Nephron (organoid): ENCODE results near the gene HSBP1L1.
"Not testable (repeated sequence)": the region's sequence is repeated elsewhere in the genome, so short reads cannot be mapped to it uniquely, and the experiment has no call there.

Experiments
- H3K27ac Mint-ChIP-seq, 3 experiments: 2 replicates each; pipeline ENCODE4 v1.8.0; 2020; ENCODE audit warnings: mixed read lengths in 3 of 3, mild to moderate bottlenecking in 2 of 3, moderate library complexity in 1 of 3
- H3K27me3 Mint-ChIP-seq: 2 replicates; pipeline ENCODE4 v1.8.0; 2021; ENCODE audit warnings: low read depth, mild to moderate bottlenecking, moderate library complexity, mixed read lengths
- H3K36me3 Mint-ChIP-seq: 2 replicates; pipeline ENCODE4 v1.8.0; 2020; ENCODE audit warnings: low read depth, mixed read lengths
- H3K4me1 Mint-ChIP-seq: 2 replicates; pipeline ENCODE4 v1.8.0; 2020; ENCODE audit warnings: mixed read lengths
- H3K4me3 Mint-ChIP-seq, 3 experiments: 2 replicates each; pipeline ENCODE4 v1.8.0; 2020; ENCODE audit warnings: mild to moderate bottlenecking in 3 of 3, mixed read lengths in 3 of 3, moderate library complexity in 2 of 3
- H3K9me3 Mint-ChIP-seq: 2 replicates; pipeline ENCODE4 v1.8.0; 2020; ENCODE audit warnings: mixed read lengths
- TF ChIP-seq, protein P1 (sequence below), 3 experiments: fragments of 200-600 bp; sonication (generic); IDR thresholded peaks; one replicate each; pipeline ENCODE4 v1.5.0; 2021; ENCODE audit warnings: antibody characterized with exemption in 3 of 3; ENCODE audit not compliant: unreplicated experiment in 3 of 3

The HSBP1L1 gene

DNA sequence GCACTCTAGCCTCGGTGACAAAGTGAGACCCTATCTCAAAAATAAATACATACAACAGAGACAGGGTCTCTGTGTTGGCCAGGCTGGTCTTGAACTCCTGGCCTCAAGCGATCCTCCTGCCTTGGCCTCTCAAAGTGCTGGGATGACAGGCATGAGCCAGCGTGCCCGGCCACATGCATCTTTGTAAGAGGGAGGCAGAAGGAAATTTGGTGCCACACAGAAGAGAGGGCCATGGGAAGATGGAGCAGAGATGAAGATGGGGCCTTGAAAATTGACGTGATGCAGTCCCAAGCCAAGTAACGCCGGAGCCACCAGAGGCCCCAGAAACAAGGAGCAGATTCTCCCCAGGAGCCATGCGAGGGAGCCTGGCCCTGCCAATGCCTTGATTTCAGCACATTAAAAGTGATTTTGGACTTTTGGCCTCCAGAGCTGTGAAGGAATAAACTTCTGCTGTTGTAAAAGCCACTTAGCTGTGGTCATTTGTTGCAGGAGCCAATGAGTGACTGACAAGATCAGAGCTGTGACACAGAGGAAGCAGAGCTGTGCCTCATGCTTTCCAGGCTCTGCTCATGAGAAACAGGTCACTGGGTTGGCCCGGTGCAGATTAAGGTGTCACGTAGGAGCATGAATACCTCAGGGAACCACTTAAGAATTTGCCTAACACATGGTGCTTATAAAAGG, 10.3 kb upstream of the HSBP1L1 start:
- TF ChIP-seq, protein P1, sequence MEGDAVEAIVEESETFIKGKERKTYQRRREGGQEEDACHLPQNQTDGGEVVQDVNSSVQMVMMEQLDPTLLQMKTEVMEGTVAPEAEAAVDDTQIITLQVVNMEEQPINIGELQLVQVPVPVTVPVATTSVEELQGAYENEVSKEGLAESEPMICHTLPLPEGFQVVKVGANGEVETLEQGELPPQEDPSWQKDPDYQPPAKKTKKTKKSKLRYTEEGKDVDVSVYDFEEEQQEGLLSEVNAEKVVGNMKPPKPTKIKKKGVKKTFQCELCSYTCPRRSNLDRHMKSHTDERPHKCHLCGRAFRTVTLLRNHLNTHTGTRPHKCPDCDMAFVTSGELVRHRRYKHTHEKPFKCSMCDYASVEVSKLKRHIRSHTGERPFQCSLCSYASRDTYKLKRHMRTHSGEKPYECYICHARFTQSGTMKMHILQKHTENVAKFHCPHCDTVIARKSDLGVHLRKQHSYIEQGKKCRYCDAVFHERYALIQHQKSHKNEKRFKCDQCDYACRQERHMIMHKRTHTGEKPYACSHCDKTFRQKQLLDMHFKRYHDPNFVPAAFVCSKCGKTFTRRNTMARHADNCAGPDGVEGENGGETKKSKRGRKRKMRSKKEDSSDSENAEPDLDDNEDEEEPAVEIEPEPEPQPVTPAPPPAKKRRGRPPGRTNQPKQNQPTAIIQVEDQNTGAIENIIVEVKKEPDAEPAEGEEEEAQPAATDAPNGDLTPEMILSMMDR (IDR thresholded peaks at IDR 0.05; ENCODE audit: unreplicated experiment in 3 of 3): no peak
- peaks cover 11% of the 10 kb centered on the region for H3K27me3 Mint-ChIP-seq
- H3K27ac Mint-ChIP-seq: peak overlapping the region in 1 of 3 experiments; percentile 48
- H3K9me3 Mint-ChIP-seq: no peaks in the 10 kb centered on the region
- H3K4me3 Mint-ChIP-seq: peak overlapping the region; percentile 77 to 86 (median 81)
- H3K4me1 Mint-ChIP-seq: peaks cover 23% of the 10 kb centered on the region
- H3K36me3 Mint-ChIP-seq: peaks cover 4% of the 10 kb centered on the region

DNA sequence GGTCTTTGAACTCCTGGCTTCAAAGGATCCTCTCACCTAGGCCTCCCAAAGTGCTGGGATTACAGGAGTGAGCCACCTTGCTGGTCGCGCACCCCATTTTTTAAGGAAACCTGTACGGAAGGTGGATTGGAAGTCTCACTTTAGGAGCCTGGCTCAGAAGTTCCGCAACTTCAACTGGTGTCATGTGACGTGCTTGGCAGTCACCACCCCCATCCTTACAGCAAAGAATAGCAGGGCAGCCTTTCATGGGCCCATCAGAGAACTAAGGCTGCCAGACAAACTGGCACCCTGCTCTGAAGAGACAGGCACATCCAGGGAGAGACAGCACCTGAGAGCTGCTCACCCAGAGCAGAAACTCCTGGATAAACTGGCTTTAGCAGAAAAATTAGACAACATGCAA, 9.7 kb upstream of the HSBP1L1 start:
- no peaks in the 10 kb centered on the region for H3K9me3 Mint-ChIP-seq
- H3K27ac Mint-ChIP-seq: no peak overlapping the region
- peaks cover 22% of the 10 kb centered on the region for H3K4me1 Mint-ChIP-seq
- peaks cover 11% of the 10 kb centered on the region for H3K27me3 Mint-ChIP-seq
- peaks cover under 1% of the 10 kb centered on the region for H3K36me3 Mint-ChIP-seq
- TF ChIP-seq, protein P1 (IDR thresholded peaks at IDR 0.05; ENCODE audit: unreplicated experiment in 3 of 3): no peak
- H3K4me3 Mint-ChIP-seq: no peak overlapping the region

GRCh38 chr18:79955302-79956075, 9.0 kb upstream of the HSBP1L1 start:
- Mint-ChIP-seq H3K4me3 (peak overlapping the region in 1 of 3 experiments; percentile 66), H3K36me3 (no peaks in the 10 kb centered on the region), H3K27me3 (peaks cover 12% of the 10 kb centered on the region), H3K27ac (no peak overlapping the region), H3K4me1 (peaks cover 22% of the 10 kb centered on the region), H3K9me3 (no peaks in the 10 kb centered on the region)
- TF ChIP-seq, protein P1 (IDR thresholded peaks at IDR 0.05; ENCODE audit: unreplicated experiment in 3 of 3): no peak

- H3K4me1 Mint-ChIP-seq: peaks cover 26% of the 10 kb centered on the region
- no peak overlapping the region for H3K4me3 Mint-ChIP-seq
- H3K27ac Mint-ChIP-seq: no peak overlapping the region
- H3K9me3 Mint-ChIP-seq: no peaks in the 10 kb centered on the region
- TF ChIP-seq, protein P1 (IDR thresholded peaks at IDR 0.05; ENCODE audit: unreplicated experiment in 3 of 3): no peak
- peaks cover 16% of the 10 kb centered on the region for H3K27me3 Mint-ChIP-seq
- H3K36me3 Mint-ChIP-seq: no peaks in the 10 kb centered on the region
These were observed 8.2 kb upstream of the HSBP1L1 start for GRCh38 chr18:79956276-79956675.

DNA sequence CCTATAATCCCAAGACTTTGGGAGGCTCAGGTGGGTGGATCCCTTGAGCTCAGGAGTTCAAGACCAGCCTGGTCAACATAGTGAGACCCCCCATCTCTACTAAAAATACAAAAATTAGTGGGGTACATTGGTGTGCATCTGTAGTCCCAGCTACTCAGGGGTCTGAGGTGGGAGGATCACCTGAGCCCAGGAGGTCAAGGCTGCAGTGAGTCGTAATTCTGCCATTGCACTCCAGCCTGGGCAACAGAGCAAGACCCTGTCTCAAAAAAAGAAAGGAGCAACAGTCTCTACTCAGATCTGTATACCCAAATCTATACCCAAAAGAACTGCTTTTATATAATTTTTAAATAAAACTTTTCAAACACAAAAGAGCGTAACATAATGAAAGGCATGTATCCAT, 5.5 kb upstream of the HSBP1L1 start:
- Mint-ChIP-seq H3K4me3 (no peak overlapping the region), H3K27me3 (peaks cover 6% of the 10 kb centered on the region), H3K27ac (no peak overlapping the region), H3K4me1 (peaks cover 38% of the 10 kb centered on the region), H3K36me3 (no peaks in the 10 kb centered on the region), H3K9me3 (no peaks in the 10 kb centered on the region)
- TF ChIP-seq, protein P1 (IDR thresholded peaks at IDR 0.05; ENCODE audit: unreplicated experiment in 3 of 3): no peak

- H3K27ac Mint-ChIP-seq: peak overlapping the region; percentile 14 to 72 (median 40)
- H3K36me3 Mint-ChIP-seq, H3K9me3 Mint-ChIP-seq, H3K27me3 Mint-ChIP-seq: not testable (repeated sequence)
- H3K4me1 Mint-ChIP-seq: peaks cover 31% of the 10 kb centered on the region
- peak overlapping the region; percentile 34 to 43 (median 34) for H3K4me3 Mint-ChIP-seq
These were observed 4.2 kb upstream of the HSBP1L1 start for GRCh38 chr18:79960161-79960801.
